H54 (cell line): ENCODE data around the gene AUTS2.

Experiments used
- DNase-seq: peaks from one replicate; pipeline ENCODE4 v3.0.0; 2011; ENCODE audit warnings: low spot score, mixed read lengths; ENCODE audit not compliant: insufficient read length
- FAIRE-seq: peaks from 3 replicates; lab custom pipeline; 2011; peaks lifted over from hg19 to GRCh38; lab: Jason Lieb, UNC
- POLR2A ChIP-seq: IDR thresholded peaks from 2 replicates; pipeline ENCODE4 v1.6.1; 2011; ENCODE audit warnings: low read depth, mild to moderate bottlenecking, low read length

The AUTS2 gene

DNA sequence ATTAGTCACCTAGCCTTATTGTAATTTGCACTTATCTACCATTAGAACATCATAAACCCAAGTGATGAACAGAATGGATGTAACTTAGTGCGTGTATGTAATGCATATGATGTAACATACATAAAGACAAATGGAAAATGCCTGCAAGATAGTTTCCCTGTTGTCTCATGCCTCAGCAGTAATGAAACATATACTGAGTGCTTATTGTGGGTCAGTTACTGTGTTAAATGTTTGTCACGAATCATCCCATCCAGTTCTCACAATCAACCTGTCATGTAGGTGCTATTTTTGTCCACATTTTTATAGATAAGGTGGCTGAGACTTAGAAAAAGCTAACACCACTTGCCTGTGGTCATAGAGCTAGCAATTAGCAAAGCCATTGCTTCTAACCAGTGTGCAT is 350.8 kb downstream of the AUTS2 start:
- no peak for TF ChIP-seq POLR2A
- FAIRE-seq = no peak
- DNase-seq = no peak

- TF ChIP-seq POLR2A = no peak
- no peak for FAIRE-seq
- no peak for DNase-seq
Measured at GRCh38 chr7:69951458-69951857, 353.2 kb downstream of the AUTS2 start.

- FAIRE-seq (no peak), DNase-seq (no peak)
- TF ChIP-seq POLR2A = no peak
Measured at GRCh38 chr7:69953136-69954067, 355.1 kb downstream of the AUTS2 start.

- no peak for TF ChIP-seq POLR2A
- no peak for DNase-seq
Measured at GRCh38 chr7:69956541-69956940, 358.3 kb downstream of the AUTS2 start.

GRCh38 chr7:69957661-69958060 is 359.4 kb downstream of the AUTS2 start:
- TF ChIP-seq POLR2A = no peak
- FAIRE-seq = no peak

More at GRCh38 chr7:69956541-69956940, 358.3 kb downstream of the AUTS2 start:
- no peak for FAIRE-seq

DNA sequence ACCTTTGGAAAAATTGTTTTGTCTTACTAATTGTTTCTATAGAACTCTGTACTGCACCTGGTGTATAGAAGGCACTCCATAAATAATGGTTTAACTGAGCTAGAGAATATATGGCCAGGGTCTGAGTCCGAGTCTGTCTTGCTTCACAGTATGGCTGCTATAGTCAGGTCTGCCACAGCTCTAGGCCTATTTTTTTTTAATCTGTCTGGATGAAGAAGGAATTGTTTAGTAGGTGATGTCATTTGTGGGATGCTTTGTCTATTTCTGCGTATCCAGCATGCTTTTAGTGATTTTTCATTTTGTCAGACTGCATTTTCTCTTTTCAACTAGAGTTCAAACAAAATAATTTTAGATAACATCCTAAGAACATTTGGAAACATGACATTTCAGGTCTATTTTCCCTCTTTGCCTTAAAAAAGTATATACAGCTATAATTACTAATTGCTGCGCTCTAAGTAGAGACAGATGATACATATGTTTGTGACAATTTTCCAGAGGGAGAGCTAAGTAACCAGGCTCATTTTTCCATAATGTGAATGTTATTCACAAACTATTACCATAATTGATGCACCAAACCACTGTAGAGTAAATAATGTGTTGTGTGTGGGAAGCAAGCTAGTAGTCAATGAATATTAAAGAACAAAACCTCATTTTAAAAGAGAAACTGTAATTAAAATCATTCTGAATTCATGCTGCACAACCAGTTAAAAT is 361.7 kb downstream of the AUTS2 start:
- TF ChIP-seq POLR2A = no peak
- DNase-seq (no peak), FAIRE-seq (no peak)

More at GRCh38 chr7:69957661-69958060, 359.4 kb downstream of the AUTS2 start:
- no peak for DNase-seq

- no peak for FAIRE-seq
Measured at GRCh38 chr7:69961436-69961835, 363.2 kb downstream of the AUTS2 start.

DNA sequence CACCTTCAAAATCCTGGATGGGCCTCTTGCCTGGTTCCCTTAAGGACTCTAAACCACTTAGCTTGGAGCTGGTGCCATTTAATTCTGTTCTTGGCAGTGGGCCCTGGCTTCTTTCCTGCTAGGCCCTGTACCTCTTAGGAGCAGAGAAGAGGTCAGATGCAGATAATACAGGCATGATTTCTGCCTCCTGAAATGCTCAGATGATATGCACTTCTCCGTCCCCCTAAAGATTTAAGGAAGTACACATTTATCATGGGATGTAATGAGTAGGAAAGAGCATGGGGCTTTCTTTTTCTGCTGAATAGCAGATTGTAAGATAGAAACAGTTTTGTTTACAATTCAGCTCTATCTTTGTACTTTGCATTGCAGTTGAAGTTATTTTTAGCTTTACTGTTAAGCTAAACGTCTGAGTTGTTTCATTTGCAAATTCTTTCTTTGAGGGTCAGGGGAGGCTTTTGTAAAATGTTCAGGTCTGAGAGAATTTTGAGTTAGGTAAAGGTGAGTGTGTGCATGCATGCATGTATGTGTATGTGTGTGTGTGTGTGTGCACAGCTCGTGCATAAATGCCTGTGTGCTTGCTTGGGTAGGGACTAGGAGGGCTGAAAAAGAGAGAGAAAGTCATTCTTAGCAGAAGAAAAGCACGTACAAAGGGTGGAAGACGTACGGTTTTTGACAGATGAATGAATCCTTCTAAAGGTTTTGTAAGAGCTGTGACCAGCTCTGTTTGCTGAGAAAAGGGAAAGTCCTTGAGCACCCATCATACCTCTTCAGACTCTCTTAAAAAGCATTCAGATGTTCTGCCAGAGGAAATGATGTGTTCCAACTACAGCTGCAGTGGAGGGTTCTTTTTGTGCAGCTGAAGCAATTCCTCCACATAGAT is 364.2 kb downstream of the AUTS2 start:
- DNase-seq (no peak), FAIRE-seq (no peak)
- no peak for TF ChIP-seq POLR2A

More at GRCh38 chr7:69961436-69961835, 363.2 kb downstream of the AUTS2 start:
- no peak for DNase-seq
- no peak for TF ChIP-seq POLR2A

- FAIRE-seq (no peak), DNase-seq (no peak)
- no peak for TF ChIP-seq POLR2A
Measured at GRCh38 chr7:69963393-69963792, 365.1 kb downstream of the AUTS2 start.

DNA sequence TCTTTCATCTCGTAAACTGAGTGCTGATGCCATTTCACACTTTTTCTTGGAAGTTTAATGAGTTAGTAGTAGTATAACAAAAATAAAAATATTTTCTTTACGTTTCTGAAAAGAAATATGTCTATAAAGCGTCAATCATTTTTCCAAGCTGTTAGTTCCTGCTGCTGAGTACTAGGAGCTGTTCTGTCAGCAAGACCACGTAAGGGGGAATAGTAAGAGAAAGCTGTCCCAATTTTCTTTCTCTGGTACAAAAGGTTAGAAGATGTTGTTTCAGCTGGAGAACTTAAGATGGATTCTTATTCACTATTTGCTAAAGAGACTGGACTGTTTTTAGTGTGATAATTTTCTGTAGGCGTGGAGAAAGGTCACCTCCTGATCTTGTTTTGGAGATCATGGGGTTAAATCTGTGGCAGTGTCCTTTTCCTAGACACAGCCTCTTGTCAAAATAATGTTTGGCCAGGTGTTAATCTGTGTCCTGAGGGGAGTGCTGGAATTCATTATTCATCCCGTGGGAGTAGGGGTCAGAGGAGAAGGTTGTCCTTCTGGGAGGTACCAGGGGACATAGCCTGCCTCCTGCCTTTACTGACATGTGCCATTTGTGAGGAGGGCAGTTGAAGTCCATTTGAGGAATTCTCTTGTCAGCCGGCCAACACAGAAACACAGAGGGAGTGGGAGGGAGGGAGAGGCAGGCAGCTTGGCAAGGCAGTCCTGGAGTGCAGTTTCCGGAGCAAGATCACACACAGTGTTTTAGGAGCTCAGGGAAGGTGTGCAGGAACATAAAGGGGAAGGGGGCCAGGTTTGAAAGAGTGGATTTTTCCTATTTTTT is 368.7 kb downstream of the AUTS2 start:
- DNase-seq = no peak

GRCh38 chr7:69967689-69968450 is 369.6 kb downstream of the AUTS2 start:
- DNase-seq = no peak
- FAIRE-seq = no peak
- no peak for TF ChIP-seq POLR2A

More for the DNA sequence above, 368.7 kb downstream of the AUTS2 start:
- no peak for TF ChIP-seq POLR2A
- no peak for FAIRE-seq
